ENCODE results near the gene GAB1.

The GAB1 gene

GRCh38 chr4:143296397-143297067, 40.1 kb upstream of the GAB1 start:
- ChIA-PET CTCF (no interaction called here), POLR2A (no interaction called here)
- H3K4me1 ChIP-seq (ENCODE audit: control insufficient read depth, insufficient read depth, low read length) = no peaks in the 10 kb centered on the region
- no peak for TF ChIP-seq ZSCAN5A (tag by site-specific recombination; IDR thresholded peaks at IDR 0.05)
- TF ChIP-seq KLF17 (tag by site-specific recombination; IDR thresholded peaks at IDR 0.05) = no peak
- TF ChIP-seq ZNF169 (tag by site-specific recombination; IDR thresholded peaks at IDR 0.05) = no peak
- TF ChIP-seq ZNF18 (tag by site-specific recombination; IDR thresholded peaks at IDR 0.05) = no peak
- TF ChIP-seq ZNF138 (tag by site-specific recombination; IDR thresholded peaks at IDR 0.05; ENCODE audit: borderline replicate concordance) = no peak
- no peak for TF ChIP-seq OSR2 (tag by site-specific recombination; IDR thresholded peaks at IDR 0.05)
- no peak for TF ChIP-seq ZNF16 (tag by site-specific recombination; IDR thresholded peaks at IDR 0.05; ENCODE audit: low read depth)
- no peak for TF ChIP-seq ZNF707 (tag by site-specific recombination; IDR thresholded peaks at IDR 0.05)
- TF ChIP-seq ZNF501 (tag by site-specific recombination; IDR thresholded peaks at IDR 0.05) = no peak
- TF ChIP-seq ZNF26 (tag by site-specific recombination; IDR thresholded peaks at IDR 0.05) = no peak
- no peak for TF ChIP-seq ZSCAN30 (tag by site-specific recombination; IDR thresholded peaks at IDR 0.05)
- no peak for TF ChIP-seq ZNF510 (tag by site-specific recombination; IDR thresholded peaks at IDR 0.05; ENCODE audit: insufficient replicate concordance)
- TF ChIP-seq ZNF2 (tag by site-specific recombination; IDR thresholded peaks at IDR 0.05) = no peak
- TF ChIP-seq ZNF660 (tag by site-specific recombination; IDR thresholded peaks at IDR 0.05) = no peak
- no peak for TF ChIP-seq ZNF521 (tag by site-specific recombination; IDR thresholded peaks at IDR 0.05)
- no peak for TF ChIP-seq ZBTB20 (tag by site-specific recombination; IDR thresholded peaks at IDR 0.05)
- no peak for TF ChIP-seq ZNF114 (tag by site-specific recombination; IDR thresholded peaks at IDR 0.05)
- no peak for TF ChIP-seq PBX3 (CRISPR knock-in tag; IDR thresholded peaks at IDR 0.05)
- no peaks in the 10 kb centered on the region for H3K36me3 ChIP-seq (ENCODE audit: control insufficient read depth in 2 of 2, insufficient read depth in 1 of 2, low read length in 2 of 2)
- no peak overlapping the region for H3K27ac ChIP-seq (ENCODE audit: extremely low read depth, low read depth, low read length)
- no peaks in the 10 kb centered on the region for H3K9me3 ChIP-seq (ENCODE audit: control insufficient read depth, insufficient read depth, low read depth, low read length)
- no peak overlapping the region for H3K4me3 ChIP-seq (ENCODE audit: low read depth, low read length)

GRCh38 chr4:143300860-143301259, 35.8 kb upstream of the GAB1 start:
- Histone ChIP-seq H3K27ac (ENCODE audit: extremely low read depth, low read depth, low read length) (no peak overlapping the region), H3K9me3 (ENCODE audit: control insufficient read depth, insufficient read depth, low read depth, low read length) (no peaks in the 10 kb centered on the region), H3K4me1 (ENCODE audit: control insufficient read depth, insufficient read depth, low read length) (no peaks in the 10 kb centered on the region), H3K4me3 (ENCODE audit: low read depth, low read length) (no peak overlapping the region), H3K36me3 (ENCODE audit: control insufficient read depth in 2 of 2, insufficient read depth in 1 of 2, low read length in 2 of 2) (no peaks in the 10 kb centered on the region)
- no peak for TF ChIP-seq ZBTB11 (tag by site-specific recombination; conservative IDR thresholded peaks at IDR 0.05; ENCODE audit: low read depth)
- no peak for TF ChIP-seq RBAK (tag by site-specific recombination; IDR thresholded peaks at IDR 0.05)
- no peak for TF ChIP-seq ZNF202 (tag by site-specific recombination; IDR thresholded peaks at IDR 0.05; ENCODE audit: borderline replicate concordance)
- no peak for TF ChIP-seq ZNF514 (tag by site-specific recombination; IDR thresholded peaks at IDR 0.05)
- TF ChIP-seq ZNF621 (tag by site-specific recombination; IDR thresholded peaks at IDR 0.05) = no peak
- TF ChIP-seq TCF7L2 (IDR thresholded peaks at IDR 0.05; ENCODE audit: borderline replicate concordance, low read depth, low read length) = no peak
- TF ChIP-seq ZFP37 (tag by site-specific recombination; IDR thresholded peaks at IDR 0.05) = no peak
- no peak for TF ChIP-seq ZNF37A (tag by site-specific recombination; IDR thresholded peaks at IDR 0.05)
- POLR2A ChIA-PET = no interaction called here
- CTCF ChIA-PET = no interaction called here
